K562 (cell line): ENCODE measurements around the gene SLC20A1. TPM values are rescaled to one million over a fixed set of nuclear protein-coding genes. Genes with fewer than 3 reads are reported as not detected.

ENCODE experiments used
- CTBP1 ChIP-seq: fragments of 450-650 bp; IDR thresholded peaks from 2 replicates; pipeline ENCODE4 v1.6.1; 2016; ENCODE audit warnings: borderline replicate concordance
- CTCF ChIP-seq, 3 experiments: IDR thresholded peaks in 2 of 3; conservative IDR thresholded peaks in 1 of 3; 2 replicates each; pipeline ENCODE4 v1.5.1; 2011 to 2012; ENCODE audit warnings: low read length in 3 of 3, mild to moderate bottlenecking in 3 of 3, control low read depth in 2 of 3, improper control_type of control experiment in 1 of 3, inconsistent platforms in 1 of 3, low read depth in 1 of 3, mixed read lengths in 1 of 3, moderate library complexity in 1 of 3; ENCODE audit not compliant: insufficient read depth in 2 of 3
- E2F3 ChIP-seq: fragments of 250-450 bp; sonication (Bioruptor Pico); IDR thresholded peaks from 2 replicates; pipeline ENCODE4 v1.4.0; 2020; ENCODE audit warnings: mild to moderate bottlenecking
- E4F1 ChIP-seq: fragments of 250-450 bp; sonication (Bioruptor Pico); IDR thresholded peaks from 2 replicates; pipeline ENCODE4 v1.5.0; 2021; ENCODE audit warnings: mild to moderate bottlenecking, borderline replicate concordance
- NCOA2 ChIP-seq, 2 experiments: fragments of 450-650 bp; IDR thresholded peaks; 2 replicates each; pipeline ENCODE4 v1.6.1; 2018; ENCODE audit warnings: mild to moderate bottlenecking in 2 of 2, moderate library complexity in 1 of 2; ENCODE audit not compliant: partially characterized antibody in 2 of 2
- NFIX ChIP-seq: fragments of 250-450 bp; sonication (Bioruptor Pico); IDR thresholded peaks from 2 replicates; pipeline ENCODE4 v1.4.0; 2020; ENCODE audit warnings: low read depth, mild to moderate bottlenecking, moderate library complexity
- RBM25 ChIP-seq: fragments of 200-400 bp; formaldehyde crosslinking; IDR thresholded peaks from 2 replicates; pipeline ENCODE4 v1.6.1; 2018; ENCODE audit warnings: low read length, low read depth, moderate library complexity; ENCODE audit not compliant: severe bottlenecking
- RHOXF2B ChIP-seq: fragments of 250-450 bp; sonication (Bioruptor Pico); conservative IDR thresholded peaks from 2 replicates; pipeline ENCODE4 v1.5.1; 2021
- SAFB ChIP-seq: fragments of 200-400 bp; formaldehyde crosslinking; IDR thresholded peaks from 2 replicates; pipeline ENCODE4 v1.6.1; 2017; ENCODE audit warnings: low read depth, low read length, borderline replicate concordance
- SNRNP70 ChIP-seq: fragments of 200-400 bp; formaldehyde crosslinking; optimal IDR thresholded peaks from 2 replicates; pipeline ENCODE3; 2017; ENCODE audit warnings: low read depth, low read length
- TSHZ1 ChIP-seq: fragments of 250-450 bp; sonication (Bioruptor Pico); IDR thresholded peaks from 2 replicates; pipeline ENCODE4 v1.4.0; 2020; ENCODE audit warnings: mild to moderate bottlenecking, moderate library complexity
- ZNF239 ChIP-seq: fragments of 250-450 bp; sonication (Bioruptor Pico); IDR thresholded peaks from 2 replicates; pipeline ENCODE4 v1.4.0; 2020; ENCODE audit warnings: mild to moderate bottlenecking
- ZNF609 ChIP-seq: sonication (generic); formaldehyde crosslinking; IDR thresholded peaks from 2 replicates; pipeline ENCODE4 v1.8.1; 2023; ENCODE audit warnings: missing genetic modification reagents, mild to moderate bottlenecking, borderline replicate concordance
- ZNF77 ChIP-seq: fragments of 250-450 bp; sonication (Bioruptor Pico); IDR thresholded peaks from 2 replicates; pipeline ENCODE4 v1.5.0; 2020
- polyA plus RNA-seq, 8 experiments: library from polyadenylated mRNA; depleted of rRNA in 4 of 8; stranded (reverse) in 5 of 8; unstranded in 3 of 8; fragments of >200 nt; fragmentation: Nextera tagmentation in 2 of 8; fragmentation: Illumina TruSeq in 1 of 8; extraction: Ambion mirVana in 2 of 8; extraction: Trizol in 1 of 8; gene quantifications; 2 replicates each; pipeline versions ENCODE4 v1.2.1 to v1.2.3, GENCODE V29; 2011 to 2014; ENCODE audit warnings: inconsistent platforms in 1 of 8, missing spikeins in 1 of 8
- total RNA-seq, 7 experiments: library from RNA; depleted of rRNA in 6 of 7; stranded (reverse); fragments of >200 nt in 6 of 7; fragmentation: Illumina TruSeq in 2 of 7; extraction: Trizol in 2 of 7; gene quantifications; 2 replicates each; pipeline versions ENCODE4 v1.2.1 to v1.2.3, GENCODE V29; 2011 to 2021; ENCODE audit warnings: low replicate concordance in 1 of 7

The SLC20A1 gene
- total and polyA plus RNA-seq, 9 of the 15 experiments (the other 6 are each of a cell fraction or from before 2014, with no cell fraction given): 53.8 to 150 (median 74.7) TPM

- TF ChIP-seq E4F1 (CRISPR knock-in tag): no peak
- TF ChIP-seq RBM25: no peak
- no peak for TF ChIP-seq TSHZ1 (CRISPR knock-in tag)
- TF ChIP-seq SNRNP70: no peak
- TF ChIP-seq CTCF (IDR thresholded peaks at IDR 0.05 in 2 of 3, conservative IDR thresholded peaks at IDR 0.05 in 1 of 3; ENCODE audit: insufficient read depth in 2 of 3, low read depth in 1 of 3, low read length in 3 of 3): no peak
- TF ChIP-seq CTBP1: peak; percentile 97
- peak; percentile 86; the same call in 1 of the 2 replicates for TF ChIP-seq E2F3 (CRISPR knock-in tag)
- no peak for TF ChIP-seq NCOA2 (IDR thresholded peaks at IDR 0.05; ENCODE audit: partially characterized antibody in 2 of 2)
- TF ChIP-seq RHOXF2B (CRISPR knock-in tag): no peak
- no peak for TF ChIP-seq ZNF77 (CRISPR knock-in tag)
- no peak for TF ChIP-seq NFIX (CRISPR knock-in tag)
- no peak for TF ChIP-seq ZNF609
- TF ChIP-seq ZNF239 (CRISPR knock-in tag): no peak
- TF ChIP-seq SAFB: no peak
Observed at GRCh38 chr2:112683550-112684414, 38.0 kb downstream of the SLC20A1 start (continued).
